Esophagus mucosa (tissue), 1 donor: ENCODE measurements around the gene TUBA4A. TPM values are rescaled to one million over a fixed set of nuclear protein-coding genes. Genes with fewer than 3 reads are reported as not detected.

Source experiments
- ATAC-seq: fragments of 200-7000 bp; cut with Tn5 transposase; one replicate; pipeline ENCODE4 v1.9.1; 2020
- total RNA-seq: library from RNA; stranded (reverse); gene quantifications from one replicate; pipeline ENCODE4 v1.2.4, GENCODE V29; 2023
- donor health status: DM: yes; HTN: yes; CAD: no.

The TUBA4A gene
- total RNA-seq, 1 donor from 2014 or later, result 138 TPM

DNA sequence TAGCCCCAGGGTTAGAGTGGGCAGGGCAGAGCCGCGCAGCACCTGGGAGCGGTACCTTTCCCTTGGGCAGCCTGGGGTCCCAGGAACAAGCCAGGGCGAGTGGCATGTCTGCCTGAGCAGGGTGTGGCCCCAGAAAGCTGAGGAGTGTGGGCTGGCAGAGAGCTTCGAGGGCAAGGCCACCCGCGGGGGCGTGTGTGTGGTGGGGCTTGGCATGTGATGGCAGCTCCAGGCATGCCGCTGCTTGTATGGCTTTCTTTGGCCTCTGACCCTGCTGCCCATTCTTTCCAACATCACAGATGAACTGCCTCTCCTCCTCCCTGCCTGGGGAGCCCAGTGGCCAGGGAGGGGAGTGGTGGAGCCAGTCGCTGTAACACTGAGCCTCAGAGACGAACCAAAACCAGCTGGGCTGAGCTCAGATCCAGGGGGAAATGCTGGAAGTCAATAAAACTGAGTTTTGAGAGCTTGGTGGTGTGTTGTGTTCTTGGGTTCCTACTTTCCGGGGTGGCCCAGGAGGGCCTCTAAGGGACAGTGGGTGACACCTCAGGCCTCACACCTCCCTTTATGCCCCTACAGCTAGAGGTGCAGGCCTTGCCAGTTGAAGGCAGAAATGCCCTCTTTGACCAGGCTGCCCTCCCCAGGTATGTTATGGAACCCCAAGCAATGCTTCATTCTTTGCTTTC, 32.9 kb upstream of the TUBA4A start:
- peak; percentile 68 for ATAC-seq

DNA sequence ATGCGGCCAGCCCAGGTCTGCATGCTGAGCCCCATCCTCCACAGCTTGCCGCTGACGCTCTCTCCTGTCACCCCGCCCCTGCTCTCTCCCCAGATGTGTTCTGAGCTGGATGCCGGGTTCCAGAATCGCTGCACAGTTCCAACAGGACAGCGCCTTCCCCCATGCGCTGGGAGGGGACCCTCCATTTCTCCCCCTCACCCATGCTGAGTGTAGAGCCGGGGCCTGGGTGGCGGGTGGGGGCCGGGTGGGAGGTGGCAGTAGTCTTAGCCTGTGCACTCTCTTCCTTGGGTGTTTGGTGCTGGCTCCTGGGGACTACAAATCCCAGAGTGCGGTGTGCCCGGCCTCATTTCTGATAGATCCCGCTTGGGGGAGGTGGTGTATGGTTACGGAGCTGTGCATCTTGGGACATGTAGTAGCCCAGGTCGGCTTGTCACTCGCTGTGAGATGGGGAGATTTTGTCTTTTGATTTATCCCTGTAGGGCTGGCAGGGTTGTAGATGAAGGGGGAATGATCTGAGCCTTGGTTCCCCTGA, 32.2 kb upstream of the TUBA4A start:
- peak; percentile 72 for ATAC-seq

DNA sequence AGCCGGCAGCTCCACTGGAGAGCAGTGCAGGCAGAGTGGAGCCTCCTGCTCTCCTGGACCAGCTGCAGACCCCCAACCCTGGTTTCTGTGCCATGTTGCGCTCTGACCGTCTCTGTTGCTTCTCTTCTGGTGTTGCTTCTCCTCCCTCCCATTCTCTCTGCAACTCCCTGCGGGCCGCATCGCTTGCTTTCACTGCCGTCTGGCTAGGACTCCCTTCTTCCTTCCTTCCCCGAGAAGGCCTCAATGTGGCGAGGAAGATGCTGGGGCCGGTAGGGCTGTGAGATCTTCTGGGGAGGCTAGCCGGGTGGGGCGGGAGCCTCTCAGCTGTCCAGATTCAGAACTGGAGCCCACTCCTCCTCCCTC, 31.6 kb upstream of the TUBA4A start:
- ATAC-seq, result no peak

DNA sequence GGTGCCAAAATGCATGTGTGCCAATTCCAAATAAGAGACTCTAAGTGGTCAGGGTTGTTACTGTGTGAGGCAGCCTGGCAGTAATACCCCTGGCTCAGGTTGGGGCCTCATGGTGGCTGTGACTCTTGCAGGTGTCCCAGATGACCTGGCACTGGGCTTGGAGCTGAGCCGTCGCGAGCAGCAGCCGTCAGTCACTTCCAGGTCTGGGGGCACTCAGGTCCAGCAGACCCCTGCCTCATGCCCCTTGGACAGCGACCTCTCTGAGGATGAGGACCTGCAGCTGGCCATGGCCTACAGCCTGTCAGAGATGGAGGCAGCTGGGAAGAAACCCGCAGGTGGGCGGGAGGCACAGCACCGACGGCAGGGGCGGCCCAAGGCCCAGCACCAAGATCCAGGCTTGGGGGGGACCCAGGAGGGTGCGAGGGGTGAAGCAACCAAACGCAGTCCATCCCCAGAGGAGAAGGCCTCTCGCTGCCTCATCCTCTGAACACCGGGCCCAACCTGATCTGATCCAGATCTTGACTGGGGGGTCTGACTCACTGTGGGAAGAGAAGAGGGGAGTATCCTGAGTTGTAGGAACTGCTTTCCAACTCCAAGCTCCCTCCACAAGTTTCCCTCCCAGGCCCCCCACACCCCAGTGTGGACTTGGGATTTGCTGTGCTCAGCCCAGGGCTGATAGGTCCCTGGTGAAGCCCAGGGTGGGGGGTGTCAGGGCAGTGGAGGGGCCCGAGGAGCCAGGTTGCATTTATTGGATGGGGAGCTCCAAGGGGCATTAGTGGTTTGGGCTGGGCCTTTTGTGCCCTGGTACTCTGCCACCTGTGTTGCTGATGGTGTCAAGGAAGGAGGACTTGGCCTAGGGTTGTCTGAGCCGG, 31.0 kb upstream of the TUBA4A start:
- no peak for ATAC-seq

DNA sequence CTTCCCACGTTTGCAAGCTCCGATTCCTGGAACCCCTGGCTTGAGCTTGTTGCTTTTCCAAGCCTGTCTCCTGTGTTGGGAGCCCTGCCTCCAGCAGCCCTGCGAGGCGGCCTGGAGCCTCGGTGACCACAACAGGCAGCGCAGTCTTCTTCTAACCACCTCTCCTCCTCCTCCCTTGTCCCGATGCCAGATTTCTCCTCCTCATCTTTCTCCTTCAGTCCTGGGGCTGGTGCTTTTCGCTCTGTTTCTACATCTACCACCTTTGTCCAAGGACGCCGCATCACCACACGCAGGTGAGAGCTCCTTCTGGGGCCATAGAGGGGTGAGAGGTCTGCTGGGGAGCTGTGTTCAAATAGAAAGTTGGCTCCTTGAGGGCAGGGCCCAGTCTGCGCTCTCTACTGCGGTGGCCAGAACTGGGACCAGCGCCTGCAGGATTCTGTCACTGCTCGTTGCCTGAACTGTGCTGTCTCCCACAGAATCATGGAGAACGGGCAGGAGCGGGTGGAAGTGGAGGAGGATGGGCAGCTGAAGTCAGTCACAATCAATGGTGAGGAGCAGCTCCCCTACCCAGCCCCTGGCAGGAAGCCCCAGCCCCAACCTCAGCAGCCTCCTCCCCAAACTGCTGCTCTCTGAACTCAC, 29.3 kb upstream of the TUBA4A start:
- ATAC-seq, result no peak

DNA sequence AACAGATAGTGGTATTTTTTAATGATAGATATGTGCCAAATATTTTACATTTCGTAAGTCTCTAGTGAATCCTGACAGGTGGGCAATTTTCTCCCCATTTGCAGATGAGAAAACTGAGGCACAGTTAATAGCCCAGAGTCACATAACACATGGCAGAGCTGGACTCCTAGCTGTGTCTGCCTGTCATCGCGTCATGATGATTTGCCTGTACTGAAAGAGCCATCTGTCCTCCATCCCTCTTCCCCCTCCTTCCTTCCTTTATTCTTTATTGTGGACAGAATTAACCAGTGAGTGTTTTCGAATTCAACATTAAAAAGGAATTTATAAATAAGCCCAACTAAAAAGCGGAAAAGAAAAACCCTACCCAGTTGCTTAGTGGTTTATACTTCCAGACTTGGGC, 28.7 kb upstream of the TUBA4A start:
- ATAC-seq, result no peak

DNA sequence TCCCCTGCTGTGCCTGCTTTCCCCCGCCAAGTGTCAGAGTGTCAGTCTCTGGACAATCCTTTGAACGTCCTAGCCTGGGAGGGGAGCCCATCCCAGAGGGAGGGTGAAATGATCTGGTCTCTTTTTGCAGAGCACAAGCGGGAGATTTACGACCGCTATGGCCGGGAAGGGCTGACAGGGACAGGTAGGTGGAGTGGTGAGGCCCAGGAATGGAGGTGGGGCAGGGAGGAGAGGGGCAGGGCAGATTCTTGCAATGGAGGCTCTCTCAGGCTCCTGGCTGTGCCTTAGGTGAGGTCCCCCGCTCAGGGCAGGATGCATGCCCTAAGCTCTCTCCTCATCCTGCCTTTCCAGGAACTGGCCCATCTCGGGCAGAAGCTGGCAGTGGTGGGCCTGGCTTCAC, 27.9 kb upstream of the TUBA4A start:
- ATAC-seq, result no peak

DNA sequence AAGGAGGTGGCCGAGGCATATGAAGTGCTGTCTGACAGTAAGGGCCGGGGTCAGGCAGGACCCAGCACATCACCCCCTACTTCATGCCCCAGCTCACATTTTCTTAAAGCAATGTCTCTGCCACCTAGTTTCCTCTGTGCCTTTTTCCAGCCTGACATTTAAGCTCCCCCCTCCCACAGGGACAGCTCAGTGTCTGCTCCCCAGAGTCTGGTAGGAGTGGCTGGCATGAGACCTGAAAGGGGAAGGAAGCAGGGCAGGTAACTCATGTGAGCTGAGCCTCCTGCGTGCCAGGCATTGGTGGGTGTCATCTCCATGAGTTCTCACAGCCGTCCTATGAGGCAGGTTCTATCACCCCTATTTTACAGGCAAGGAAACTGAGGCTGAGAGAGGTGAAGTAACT, 26.9 kb upstream of the TUBA4A start:
- no peak for ATAC-seq

DNA sequence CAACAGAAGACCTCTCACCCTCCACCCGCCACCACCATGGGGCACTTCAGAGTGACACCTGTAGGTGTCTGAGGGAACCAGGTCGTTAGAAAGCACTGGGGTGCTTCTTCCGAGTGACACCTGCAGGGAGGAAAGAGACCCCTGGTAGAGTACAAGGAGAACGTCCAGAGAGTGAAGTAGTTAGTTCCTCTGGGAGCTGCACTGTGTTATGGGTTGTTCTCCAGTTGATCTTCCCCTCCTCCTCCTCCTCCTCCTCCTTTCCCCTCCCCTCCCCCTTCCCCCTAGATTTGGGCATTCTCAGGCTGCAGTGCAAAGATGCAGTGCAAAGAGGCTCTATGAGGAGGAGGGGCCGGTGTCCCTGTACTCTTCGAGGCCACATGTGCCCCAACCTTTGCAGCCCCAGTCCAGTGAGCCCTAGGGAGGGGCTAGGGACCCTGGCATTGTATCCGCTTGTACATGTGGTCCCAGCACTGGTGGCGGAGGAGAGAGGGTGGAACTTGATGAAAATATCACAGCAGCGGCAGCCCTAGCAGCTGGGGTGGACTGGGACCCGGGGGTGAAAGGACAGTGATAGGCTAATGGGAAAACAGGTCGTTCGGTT, 26.3 kb upstream of the TUBA4A start:
- no peak for ATAC-seq

DNA sequence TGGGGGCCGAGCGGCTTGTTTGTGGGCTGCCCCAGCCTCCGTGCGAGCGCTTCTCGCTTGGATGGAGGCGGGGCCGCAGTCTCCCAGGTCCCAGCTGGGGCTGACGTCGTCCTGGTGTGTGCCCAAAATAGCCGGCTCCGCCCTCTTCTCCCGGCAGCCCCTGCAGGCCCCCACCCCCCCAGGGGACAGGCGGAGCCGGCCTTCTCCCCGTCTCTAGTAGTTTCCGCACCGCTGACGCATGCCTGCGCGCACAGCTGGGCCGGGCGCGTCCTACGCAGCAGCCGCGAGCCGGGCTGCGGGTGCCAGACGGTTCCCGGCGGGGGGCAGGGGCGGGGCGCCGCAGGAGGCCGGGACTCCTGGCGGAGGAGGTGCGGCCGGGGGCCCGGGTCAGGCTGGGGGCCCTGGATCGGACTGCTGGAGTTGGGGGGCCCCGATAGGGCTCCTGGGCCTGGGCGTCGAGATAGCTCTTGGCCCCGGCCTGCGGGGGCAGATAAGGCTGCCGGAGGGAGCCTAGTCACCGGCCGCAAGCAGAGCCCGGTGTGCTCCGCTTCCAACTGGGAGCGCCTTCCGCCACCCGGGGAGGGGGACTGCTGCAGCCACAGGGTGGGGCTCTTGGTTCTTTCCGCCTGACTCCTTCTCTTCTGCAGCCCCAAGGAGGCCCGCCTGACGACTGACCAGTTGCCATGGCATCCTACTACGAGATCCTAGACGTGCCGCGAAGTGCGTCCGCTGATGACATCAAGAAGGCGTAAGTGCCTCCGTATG, 25.6 kb upstream of the TUBA4A start, which contains the start of gene DNAJB2:
Gene DNAJB2, plus strand, starts transcription at position 216 of the 765 bp plus-strand sequence. Its CDS starts 468 bp downstream, at position 684.
- peak; percentile 94 for ATAC-seq

DNA sequence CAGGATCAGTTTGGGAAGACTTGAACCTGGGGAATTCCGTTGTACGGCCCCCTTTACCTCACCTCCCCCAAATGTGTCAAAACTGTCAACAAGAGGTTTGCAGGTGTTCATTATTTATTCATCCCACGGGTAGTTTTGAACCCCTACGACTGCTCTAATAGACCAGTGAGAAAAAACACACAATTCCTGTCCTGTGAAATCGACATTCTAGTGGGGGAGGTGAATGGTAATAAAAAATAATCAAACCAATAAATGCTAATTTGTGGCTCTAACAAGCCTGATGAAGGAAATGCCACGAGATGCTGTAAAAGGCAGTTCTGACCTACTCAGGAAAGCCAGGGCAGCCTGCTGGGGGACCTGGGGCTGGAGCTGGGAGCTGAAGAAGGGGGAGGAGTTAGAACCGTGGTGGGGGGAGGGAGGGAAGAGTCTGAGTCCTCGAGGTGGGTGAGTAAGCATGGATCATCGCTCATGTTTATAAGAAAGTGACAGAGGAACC, 25.0 kb upstream of the TUBA4A start:
- no peak for ATAC-seq

DNA sequence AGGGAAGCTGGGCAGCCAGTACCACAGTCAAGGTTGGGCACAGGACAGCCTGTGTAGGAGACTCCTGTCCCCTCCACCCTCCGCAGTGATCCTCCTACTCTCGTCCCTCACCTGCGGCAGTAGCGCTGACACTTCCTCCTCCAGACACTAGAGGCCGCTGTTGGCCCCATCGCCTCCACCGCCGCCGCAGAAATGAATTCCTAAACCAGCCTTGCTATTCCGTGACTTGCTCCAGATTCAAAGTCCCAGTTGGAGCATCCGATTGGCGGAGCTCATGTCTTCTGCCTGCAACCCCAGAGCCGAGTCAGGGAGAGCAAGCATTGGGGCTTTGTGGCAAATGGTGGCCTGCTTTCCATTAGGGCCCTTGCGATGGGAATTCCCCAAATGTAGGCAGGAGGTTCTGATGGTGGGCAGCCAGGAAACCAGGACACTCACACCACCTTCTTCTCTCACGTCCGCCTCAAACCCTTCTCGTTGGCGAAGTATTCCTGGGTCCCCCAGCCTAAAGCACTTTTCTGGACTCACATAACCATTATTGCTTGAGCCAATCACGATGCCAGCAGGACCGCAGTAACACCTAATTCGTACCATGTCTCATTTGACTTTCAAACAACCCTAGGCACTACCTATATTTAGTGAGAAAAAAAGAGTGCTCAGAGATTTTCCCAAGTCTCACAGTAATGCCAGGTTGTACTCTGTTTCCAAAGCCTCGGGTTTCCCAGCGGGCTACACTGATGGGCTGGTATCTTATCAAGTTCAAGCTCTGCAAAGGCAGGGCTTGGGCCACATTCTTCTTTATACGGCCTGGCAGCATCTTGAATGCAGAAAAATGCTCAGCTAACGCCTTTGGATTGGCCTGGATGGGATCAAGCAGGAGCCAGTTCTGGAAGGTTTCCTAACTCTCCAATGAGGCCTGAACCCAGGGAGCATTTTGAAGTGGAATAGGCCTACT, 24.3 kb upstream of the TUBA4A start:
- ATAC-seq, result peak; percentile 30

DNA sequence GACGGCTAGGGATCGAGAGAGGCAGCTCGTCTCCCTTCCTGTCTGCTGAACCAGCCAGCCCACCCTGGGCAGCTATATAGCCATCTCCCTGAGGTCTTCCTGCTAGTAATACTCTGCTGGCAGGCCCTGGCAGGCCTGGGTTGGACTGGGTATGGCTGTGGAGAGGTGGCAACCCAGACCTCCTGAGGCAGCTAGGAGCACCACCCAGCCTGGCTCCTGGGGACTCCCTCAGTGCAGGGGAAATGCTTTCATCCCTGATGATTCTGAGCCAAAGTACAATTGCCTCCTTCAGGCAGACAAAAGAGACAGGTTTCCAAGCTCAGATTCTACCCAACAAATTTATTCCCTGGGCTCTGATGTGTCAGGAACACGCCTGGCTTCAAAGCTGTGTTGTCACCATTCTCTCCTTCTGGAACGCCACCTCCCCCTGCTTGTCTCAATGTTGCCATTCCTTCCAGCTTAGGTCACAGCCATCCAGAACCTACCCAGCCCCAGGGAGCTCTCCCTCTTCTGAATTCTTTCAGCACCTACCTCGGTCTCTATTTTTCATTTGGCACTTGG, 20.7 kb upstream of the TUBA4A start:
- ATAC-seq, result peak; percentile 53

DNA sequence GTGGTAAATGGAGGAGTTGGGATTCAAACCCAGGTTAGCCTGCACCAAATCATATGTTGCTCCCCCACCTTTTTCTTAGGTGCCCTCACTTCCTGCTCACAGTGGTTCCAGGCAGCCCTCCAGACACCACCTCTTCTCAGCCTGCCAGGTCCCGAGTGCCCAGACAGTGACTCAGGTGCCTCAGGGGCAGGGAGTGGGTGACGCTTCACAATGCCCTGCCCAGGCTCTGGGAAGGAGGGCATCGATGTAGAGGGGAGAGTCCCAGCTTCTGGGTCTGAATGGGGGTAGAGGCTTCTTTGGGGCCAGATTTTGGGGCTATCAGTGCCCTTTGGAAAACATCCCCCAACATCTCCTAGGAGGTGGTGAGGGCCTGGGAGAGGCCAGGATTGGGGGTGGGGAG, 20.2 kb upstream of the TUBA4A start:
- ATAC-seq, result peak; percentile 94

DNA sequence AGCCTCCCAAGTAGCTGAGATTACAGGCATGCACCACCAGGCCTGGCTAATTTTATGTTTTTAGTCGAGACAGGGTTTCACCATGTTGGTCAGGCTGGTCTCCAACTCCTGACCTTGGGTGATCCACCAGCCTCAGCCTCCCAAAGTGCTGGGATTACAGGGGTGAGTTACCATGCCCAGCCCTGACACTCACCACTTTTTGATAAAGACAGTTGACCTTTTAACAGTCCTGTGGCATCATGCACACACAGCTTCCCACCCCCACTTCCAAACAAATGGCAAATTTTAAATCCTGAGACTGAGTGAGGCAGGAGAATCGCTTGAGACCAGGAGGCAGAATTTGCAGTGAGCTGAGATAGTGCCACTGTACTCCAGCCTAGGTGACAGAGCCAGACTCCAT, 19.3 kb upstream of the TUBA4A start:
- ATAC-seq, result no peak

DNA sequence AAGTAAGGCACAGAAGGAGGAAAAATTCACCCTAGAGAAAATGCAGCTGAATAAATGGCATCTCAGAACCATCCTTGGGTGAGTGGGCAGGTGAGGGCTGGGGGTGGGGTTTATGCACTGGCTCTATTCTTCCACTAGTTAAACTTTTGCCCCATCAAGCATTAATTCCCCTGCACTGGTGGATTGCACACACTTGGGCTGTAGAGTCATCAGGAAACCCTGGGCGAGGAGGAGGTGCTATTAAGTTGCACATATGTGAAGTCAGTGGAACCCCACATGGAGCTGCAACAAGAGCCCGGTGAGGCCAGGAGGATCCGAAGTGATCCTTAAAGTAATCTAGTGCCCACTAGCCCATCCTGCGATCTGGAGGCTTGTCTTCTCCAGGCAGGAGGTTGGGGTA, 18.6 kb upstream of the TUBA4A start:
- ATAC-seq, result no peak

DNA sequence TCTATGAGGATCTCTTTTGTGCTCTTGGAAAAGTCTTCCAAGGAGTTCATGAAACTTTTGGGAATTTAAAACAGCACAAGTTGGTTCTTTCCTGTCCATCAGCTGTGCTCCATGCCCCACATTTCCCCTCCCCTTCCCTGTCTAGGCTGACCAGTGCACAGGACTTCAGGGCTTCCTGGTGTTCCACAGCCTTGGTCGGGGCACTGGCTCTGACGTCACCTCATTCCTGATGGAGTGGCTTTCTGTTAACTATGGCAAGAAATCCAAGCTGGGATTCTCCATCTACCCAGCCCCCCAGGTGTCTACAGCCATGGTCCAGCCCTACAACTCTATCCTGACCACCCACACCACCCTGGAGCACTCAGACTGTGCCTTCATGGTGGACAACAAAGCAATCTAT, 17.3 kb upstream of the TUBA4A start:
- ATAC-seq, result no peak

DNA sequence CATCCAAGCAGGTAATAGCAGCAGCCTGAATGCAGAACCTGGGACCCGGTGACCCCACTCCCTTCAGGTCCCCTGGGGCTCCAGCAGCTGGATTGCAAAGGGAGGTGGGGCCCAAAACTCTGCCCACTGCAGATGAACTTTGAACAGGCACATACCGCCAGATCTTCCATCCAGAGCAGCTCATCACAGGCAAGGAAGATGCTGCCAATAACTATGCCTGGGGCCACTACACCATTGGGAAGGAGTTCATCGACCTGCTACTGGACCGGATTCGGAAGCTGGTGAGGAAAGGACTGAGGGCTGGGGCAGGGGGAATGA, 16.3 kb upstream of the TUBA4A start:
- no peak for ATAC-seq

DNA sequence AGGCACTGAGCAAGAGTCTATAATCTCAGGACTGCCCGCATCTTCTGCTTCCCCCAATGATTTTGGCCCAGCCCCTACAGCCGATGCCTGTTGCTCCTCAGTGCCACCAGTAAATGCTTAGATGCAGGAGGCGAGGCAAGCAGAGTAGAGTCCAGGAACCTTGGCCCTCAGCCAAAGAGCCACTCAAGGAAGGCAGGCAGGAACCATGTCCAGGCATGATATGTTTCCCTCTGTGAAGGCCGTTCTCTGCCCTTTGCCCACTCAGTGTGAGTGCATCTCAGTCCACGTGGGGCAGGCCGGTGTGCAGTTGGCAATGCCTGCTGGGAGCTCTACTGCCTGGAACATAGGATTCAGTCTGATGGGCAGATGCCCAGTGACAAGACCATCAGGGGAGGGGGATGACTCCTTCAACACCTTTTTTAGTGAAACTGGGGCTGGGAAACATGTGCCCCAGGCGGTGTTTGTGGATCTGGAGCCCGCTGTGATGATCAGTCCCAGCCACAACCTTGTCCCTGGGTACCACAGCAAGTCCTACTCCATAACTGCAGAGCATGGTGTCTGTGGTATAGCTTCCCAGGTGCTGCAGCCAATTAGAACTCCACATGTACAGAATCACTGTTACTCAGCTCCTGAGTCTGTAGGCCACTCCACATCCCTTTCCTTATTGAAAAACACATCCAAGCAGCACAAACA, 15.8 kb upstream of the TUBA4A start:
- ATAC-seq, result no peak

DNA sequence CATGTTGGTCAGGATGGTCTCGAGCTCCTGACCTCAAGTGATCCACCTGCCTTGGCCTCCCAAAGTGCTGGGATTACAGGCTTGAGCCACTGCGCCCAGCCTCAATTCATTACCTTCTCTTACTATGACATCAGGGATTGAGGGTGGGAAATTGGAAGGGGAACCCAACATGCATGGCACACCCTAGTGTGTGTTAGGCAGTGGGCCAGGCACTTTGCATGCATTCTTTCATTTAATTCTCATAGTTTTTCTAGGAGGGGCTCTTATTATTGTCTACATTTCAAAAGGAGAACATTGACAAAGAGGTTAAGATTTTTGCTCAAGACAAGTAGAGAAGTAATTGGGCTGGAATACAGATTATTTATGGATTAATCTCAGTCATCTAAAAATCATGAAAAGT, 14.6 kb upstream of the TUBA4A start:
- ATAC-seq, result no peak
